Stimulated activated CD4-positive, alpha-beta T cell treated with anti-CD3 and anti-CD28 coated beads, Interleukin-12 subunit alpha, Interleukin-12 subunit beta, amount 100 ng/mL, for 4 hours (primary cell): ENCODE results near the gene TPCN2.
"Not testable (repeated sequence)": the region's sequence is repeated elsewhere in the genome, so short reads cannot be mapped to it uniquely, and the experiment has no call there.

Experiments used
- DNase-seq: peaks from one replicate; pipeline ENCODE4 v3.0.0-alpha.2; 2020

TPCN2 gene

DNA sequence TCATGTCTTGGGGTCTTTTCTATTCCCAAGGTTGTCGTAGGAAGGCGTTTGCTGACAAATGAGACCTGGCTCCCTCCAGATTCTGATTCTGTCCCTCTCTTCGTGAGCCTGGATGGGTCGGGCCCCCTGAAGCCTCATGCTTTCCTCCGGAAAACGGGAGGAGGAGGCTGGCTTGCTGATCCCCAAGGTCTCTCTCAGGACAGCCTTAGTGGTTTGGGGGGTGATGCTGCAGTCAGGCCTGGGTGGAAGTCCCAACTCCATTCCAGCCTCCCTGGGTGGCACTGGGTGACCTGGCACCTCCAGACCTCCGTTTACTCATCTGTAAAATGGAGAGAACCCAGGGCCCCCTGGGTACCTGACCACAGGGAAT, 83.6 kb downstream of the TPCN2 start:
- no peak for DNase-seq

DNA sequence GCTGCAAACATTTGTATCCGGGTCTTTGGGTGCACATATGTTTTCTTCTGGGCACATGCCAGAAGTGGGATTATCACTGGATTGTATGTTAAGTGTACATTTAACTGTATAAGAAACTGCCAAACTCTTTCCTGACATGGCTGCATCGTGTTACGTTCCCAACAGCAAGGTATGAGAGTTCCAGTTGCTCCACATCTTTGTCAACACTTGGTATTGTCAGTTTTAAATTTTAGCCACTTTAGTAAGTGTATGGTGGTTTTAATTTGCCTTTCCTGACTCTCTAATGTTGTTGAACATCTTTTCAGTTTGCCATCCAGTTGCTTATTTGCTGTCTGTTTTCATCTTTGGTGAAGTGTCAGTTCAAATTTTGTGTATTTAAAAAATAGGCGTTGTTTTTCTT, 84.5 kb downstream of the TPCN2 start:
- DNase-seq, result no peak

DNA sequence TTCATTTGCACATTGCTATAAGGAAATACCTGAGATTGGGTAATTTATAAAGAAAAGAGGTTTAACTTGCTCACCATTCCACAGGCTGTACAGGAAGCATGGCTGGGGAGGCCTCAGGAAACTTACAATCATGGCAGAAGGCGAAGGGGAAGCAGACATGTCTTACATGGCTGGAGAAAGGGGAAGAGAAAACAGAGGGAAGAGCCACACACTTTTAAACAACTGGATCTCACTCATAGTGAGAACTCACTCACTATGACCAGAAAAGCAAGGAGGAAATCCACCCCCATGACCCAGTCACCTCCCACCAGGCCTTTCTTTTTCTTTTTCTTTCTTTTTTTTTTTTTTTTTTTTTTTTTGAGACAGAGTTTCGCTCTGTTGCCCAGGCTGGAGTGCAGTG, 85.5 kb downstream of the TPCN2 start:
- not testable (repeated sequence) for DNase-seq

DNA sequence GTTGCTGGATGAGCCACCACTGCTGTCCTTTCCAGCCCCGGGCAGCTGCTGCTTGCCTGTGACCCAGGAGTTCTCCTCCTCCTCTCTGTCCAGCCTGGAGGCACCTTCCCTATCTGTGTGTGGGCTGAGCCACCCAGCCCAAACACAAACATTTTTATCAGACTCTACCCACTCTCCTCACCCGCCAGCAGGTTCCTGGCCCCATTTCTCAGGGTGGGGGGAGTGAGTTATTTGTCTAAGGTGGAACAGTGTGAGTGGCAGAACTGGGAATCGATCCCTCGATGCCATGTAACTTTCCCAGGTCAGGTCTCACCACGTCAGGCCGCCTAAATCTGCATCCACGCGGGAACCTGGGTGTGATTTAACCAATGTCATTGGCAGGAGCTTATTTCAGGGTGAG, 86.2 kb downstream of the TPCN2 start:
- DNase-seq, result no peak

DNA sequence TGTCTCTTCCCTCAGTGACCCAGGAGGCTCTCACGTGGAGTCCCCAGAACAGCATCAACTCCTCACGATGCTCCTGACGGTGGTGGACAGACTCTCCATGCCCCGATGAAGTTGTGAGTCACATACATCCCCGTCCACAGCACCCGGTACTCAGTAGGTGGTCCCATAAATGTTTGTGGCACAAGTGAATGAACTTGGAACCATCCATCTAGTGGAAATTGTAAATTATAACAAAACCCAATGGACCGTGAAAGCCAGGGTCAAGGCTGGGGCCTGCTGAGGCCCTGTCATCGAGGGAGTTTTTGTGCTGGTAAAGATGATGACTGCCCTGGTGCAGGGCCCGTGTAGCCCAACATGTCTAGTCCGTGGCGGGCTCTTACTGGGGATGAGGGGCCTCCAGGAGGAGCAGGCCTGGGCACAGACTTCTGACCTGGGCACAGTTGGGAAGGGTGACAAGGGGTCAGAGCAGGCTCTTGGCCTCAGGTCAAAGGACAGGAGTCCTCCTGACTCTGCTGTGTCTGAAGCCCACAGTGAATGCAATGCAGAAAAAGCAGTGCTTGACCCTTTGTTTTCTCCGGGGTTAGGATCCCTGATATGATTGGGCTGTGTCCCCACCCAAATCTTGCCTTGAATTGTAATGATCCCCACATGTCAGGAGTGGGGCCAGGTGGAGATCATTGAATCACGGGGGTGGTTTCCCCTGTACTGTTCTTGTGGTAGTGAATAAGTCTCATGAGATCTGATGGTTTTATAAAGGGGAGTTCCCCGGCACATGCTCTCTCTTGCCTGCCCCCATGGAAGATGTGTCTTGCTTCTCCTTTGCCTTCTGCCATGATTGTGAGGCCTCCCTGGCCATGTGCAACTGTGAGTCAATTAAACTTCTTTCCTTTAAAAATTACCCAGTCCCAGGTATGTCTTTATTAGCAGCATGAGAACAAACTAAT, 87.0 kb downstream of the TPCN2 start:
- no peak for DNase-seq

DNA sequence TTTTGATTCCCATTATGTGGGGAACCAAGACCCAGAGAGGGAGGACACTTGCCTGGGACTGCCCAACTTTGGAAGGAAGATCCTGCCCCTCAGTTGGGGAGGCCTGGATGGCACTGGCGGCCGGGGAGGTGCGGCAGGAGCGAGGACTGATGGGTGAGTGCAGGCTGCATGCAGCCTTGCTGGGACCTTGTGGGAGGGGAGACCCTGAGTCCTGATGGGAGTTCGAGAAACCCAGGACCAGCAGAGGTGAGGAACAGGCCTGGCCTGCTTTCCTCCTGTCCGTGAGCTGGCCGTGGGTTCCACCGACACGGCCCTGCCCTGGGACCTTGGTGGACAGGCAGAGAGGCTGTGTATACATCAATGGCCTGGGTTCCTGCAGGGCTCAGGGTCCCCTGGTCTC, 87.7 kb downstream of the TPCN2 start:
- DNase-seq, result no peak

DNA sequence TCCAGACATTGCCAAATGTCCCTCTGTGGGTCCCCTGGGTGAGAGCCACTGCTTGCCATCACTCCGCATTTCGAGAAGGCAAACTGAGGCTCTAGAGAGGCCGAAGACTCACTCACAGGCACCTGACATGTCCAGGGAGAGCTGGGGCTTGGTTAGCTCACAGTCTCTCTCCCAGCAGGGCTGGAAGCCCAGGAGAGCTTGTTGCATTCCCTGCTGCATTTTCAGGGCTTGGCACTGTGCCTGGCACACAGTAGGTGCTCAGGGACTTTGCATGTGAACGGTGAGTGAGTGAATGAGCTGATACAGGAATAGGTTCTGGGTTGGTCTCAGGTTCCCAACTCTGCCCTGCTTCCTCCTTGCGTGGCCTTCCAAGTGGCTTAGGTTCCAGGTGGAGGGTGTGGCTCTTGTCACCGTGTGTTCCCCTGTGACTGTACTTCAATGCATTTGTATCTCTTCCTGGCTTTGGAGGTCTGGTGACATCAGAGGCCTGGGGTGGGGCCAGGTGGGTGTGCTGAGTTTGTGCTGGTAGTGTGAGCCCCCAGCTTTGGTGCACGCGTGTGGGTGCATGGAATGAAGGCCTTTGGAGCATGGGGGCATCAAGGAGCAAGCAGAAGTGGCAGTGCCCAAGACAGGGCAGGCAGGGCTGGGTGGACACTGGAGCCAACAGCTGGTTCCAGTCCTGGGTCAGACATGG, 88.6 kb downstream of the TPCN2 start:
- no peak for DNase-seq

DNA sequence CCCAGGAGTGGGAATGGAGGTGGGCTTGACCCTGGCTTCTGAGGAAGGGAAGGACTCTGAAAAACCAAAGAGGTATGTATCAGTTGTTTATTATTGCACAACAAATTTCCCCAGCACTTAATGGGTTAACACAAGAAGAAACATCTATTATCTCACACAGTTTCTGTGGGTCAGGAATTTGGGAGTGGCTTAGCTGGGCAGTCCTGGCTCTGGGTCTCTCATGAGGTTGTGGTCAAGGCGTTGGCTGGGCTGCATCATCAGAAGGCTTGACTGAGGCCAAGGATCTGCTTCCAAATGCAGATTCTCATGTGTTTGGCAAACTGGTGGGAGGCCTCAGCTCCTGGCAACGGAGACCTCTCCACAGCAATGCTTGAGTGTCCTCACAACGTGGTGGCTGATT, 89.5 kb downstream of the TPCN2 start:
- no peak for DNase-seq

DNA sequence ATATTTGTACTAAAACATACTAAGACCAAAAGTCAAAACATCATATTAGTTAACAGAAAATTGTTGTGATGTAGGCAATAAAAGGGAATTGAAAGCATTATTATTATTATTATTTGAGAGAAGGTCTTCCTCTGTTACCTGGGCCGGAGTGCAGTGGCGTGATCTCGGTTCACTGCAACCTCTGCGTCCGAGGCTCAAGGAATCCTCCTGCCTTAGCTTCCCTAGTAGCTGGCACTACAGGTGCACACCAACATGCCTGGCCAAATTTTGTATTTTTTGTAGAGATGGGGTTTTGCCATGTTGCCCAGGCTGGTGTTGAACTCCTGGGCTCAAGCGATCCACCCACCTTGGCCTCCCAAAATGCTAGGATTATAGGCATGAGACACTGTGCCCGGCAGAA, 91.4 kb downstream of the TPCN2 start:
- DNase-seq, result not testable (repeated sequence)

DNA sequence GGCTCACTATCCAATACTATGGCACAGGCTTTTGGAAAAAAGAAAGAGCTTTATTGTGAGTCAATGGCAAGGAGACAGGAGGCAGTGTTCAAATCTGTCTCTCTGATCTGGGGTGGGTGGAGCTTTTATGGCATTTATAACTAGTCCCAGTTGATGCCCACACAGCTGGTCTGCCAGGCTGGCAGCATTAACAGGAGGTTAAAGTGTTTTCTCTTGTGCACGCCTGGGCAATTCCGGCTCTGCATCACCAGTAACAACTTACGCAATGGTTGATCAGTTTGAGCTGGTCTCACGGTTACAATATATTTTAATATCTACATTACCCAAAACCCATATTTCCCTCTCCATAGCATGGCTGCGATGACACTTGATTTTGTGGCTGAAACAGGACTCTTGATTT, 91.9 kb downstream of the TPCN2 start:
- no peak for DNase-seq

DNA sequence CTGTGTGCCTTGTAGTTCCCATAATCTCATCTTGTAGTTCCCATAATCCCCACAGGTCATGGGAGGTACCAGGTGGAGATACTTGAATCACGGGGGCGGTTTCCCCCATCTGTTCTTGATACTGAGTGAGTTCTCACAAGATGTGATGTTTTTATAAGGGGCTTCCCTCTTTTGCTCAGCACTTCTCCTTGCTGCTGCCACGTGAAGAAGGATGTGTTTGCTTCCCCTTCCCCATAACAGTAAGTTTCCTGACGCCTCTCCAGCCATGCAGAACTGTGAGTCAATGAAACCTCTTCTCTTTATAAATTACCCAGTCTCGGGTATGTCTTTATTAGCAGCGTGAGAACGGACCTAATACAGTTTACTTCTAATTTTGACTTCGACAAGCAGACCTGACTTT, 93.0 kb downstream of the TPCN2 start:
- no peak for DNase-seq

DNA sequence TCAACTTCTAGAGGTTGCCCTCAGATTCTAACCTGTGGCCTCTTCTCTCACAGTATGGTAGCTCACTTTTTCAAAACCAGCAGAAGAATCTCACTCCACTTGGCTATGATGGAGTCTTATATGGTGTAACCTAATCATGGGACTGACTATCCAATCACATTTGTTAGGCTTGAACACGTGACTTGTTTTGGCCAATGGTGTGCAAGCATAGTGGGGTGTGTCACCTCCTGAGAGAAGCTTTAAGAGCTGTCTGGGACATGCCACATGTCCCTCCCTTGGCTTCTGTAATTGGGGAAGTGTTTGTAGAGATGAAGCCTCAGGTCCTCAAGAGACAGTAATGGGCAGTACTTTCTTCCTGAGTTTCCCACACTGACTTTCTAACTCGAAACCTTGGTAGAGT, 94.2 kb downstream of the TPCN2 start:
- DNase-seq, result no peak

DNA sequence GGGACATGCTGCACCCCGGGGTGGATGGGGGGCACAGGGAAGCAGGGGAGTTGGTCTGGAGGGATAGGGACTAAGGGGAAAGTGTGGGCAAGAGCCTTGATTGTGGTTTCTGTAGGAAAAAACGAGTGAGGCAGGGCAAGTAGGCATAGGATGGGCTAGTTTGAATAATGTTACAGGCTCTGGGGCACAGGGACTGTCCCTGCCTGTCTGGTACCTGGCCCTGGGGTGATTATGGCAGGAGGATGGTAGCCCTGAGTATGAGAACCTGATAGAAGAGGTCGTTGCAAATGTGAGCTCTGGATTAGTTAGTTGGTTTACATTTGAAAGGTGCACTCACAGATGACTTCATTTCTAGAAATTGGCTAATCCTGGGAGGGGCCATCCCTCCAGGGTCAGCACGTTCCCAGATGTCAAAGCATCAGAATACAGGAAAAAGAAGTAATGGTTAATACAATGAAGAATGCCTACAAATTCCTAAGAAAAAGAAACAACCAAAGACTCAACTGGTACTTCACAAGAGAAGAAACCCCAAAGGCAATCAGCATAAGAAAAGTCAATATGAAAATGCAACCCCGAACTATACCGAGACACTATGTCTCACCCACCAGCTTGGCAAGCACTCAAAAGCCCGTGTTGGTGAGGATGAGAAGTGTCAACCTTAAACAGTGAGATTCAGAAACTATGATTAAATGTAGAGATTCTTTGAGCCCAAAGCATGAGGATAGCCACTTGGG, 95.8 kb downstream of the TPCN2 start:
- DNase-seq, result no peak

DNA sequence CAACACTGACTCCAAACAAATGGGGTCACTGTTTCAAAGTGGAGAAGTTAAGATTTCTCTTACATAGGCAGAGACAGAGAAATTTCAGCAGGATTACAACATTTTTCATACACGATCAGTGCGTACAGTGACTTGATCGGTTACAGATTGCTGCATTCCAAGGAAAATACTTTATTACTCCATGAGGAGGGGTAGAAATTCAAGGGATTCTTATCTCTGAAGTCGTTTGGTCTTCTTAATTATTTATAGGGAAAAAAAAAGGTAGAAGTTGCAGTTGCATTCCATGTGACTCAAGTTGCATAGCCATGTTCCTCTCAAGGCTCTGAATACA, 96.3 kb downstream of the TPCN2 start:
- DNase-seq, result no peak

DNA sequence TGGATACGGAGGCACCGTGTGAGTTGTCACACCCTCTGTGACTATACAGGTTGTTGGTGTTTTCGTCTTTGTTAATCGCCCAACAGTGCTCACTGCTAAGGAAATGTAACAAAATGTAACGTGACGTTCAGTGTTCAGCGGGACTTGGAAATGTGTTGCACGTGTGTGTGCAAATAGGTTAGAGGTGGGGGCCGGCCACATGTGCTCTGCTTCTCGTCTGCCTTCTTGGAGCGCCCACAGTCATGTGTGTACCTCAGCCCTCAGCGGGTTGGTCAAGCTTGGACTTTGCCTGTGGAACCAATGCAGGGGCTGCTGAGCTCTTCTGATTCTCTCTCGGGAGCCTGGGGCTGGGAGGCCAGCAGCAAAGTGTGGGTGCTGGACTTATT, 99.6 kb downstream of the TPCN2 start:
- DNase-seq, result no peak

DNA sequence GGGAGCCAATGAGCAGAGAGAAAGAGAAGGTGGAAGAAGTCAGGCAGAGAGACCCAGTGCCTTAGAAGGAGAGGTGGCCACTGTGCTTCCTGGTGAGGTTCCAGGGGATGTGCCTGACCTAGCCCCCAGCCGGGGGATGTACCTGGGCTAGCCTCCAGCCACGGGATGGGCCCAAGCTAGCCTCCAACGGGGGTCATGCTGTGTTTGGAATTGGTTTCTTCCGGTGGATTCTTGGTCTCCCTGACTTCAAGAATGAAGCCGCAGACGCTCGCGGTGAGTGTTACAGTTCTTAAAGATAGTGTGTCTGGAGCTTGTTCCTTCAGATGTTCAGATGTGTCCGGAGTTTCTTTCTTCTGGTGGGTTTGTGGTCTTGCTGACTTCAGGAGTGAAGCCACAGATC, 100.1 kb downstream of the TPCN2 start:
- DNase-seq, result no peak

DNA sequence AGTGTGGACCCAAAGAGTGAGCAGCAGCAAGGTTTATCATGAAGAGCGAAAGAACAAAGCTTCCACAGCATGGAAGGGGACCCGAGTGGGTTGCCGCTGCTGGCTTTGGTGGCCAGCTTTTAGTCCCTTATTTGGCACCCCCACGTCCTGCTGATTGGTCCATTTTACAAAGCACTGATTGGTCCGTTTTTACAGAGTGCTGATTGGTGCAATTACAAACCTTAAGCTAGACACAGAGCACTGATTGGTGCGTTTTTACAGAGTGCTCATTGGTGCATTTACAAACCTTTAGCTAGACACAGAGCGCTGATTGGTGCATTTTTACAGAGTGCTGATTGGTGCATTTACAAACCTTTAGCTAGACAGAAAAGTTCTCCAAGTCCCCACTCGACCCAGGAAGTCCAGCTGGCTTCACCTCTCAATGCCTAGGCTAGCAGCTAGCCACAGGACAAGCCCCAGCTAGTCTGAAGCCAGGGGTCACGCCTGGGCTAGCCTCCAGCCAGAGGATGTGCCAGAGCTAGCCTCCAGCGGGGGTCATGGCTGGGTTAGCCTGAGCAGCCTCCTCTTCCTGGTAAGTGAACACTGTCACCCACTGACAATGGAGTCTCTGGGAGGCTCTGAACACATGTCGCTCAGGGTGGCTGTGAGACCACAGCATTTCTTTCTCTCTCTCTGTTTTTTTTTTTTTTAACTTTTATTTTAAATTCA, 100.8 kb downstream of the TPCN2 start:
- not testable (repeated sequence) for DNase-seq

DNA sequence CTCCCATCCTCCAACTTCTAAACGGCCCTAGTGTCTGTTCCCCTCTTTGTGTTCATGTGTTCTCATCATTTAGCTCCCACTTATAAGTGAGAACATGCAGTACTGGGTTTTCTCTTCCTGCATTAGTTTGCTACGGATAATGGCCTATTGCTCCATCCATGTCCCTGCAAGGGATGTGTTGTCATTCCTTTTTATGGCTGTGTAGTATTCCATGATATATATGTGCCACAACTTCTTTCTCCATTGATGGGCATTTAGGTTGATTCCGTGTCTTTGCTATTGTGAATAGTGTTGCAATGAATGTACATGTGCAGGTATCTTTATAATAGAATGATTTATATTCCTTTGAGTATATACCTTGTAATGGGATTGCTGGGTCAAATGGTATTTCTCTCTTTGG, 101.4 kb downstream of the TPCN2 start:
- DNase-seq, result no peak

DNA sequence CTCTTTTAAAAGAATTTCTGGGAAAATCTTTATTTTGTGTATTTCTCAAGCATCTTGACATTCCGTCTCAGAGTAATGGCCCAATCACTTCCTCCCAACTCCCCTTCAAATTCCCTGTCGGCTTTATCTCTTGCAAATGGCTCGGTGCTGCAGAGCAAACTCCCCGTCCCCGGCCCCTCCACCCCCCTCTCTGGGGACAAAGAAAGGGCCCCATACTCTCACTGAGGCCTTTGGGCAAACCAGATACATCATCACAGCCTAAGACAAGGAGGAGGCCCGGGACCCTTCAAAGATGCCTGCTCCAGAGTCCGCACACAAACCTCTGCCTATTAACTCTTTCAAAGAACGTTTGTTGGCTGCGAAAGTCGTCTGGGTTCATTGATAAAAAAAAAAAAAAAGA, 103.1 kb downstream of the TPCN2 start:
- DNase-seq, result no peak

DNA sequence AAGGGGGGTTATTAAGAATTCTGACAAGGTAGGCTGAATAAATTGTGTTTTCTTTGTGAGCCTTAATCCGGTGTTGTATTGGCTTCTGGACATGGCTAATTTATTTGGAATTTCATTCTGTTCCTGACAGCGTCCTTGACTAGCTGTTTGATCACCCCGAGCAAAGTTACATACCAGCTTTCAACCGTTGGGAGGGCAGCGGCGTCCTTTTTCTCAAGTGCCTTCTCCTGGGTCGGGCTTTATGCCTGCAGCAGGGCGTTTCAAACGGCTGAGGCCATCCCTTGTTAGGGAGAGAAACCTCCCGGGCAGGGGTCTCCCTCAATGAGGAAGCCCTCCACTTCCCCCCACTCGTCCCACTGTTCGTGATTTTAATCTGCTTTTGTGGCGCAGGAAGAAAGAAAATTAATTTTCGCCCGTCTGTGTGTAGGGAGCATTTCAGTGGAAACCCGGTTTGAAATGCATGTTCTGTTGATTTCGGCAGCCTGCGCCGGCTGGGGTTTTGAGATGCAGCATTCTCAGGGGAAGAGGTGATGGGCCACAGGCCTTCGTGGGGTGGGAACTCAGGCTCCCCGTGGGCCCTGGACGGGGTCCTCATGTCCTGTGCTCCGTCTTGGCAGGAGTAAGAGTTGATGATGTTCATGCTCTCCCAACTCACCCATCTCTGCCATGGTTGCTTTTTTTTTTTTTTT, 104.1 kb downstream of the TPCN2 start:
- DNase-seq, result no peak

DNA sequence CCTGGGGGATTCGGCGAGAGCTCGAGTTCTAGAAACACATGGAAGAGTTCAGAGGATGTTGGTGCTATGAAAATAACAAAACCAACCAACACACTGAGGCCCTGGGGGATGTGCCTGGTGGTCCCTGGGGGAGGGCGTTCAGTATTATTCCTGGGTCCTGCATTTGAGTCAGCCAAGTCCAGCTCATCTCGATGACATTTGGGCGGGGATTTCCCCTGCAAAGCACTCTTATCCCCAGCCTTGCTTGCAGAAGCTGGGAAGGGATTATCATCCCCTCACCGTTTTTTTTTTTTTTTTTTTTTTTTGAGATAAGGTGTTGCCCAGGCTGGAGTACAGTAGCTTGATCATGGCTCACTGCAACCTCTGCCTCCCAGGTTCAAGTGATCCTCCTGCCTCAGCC, 104.9 kb downstream of the TPCN2 start:
- no peak for DNase-seq

DNA sequence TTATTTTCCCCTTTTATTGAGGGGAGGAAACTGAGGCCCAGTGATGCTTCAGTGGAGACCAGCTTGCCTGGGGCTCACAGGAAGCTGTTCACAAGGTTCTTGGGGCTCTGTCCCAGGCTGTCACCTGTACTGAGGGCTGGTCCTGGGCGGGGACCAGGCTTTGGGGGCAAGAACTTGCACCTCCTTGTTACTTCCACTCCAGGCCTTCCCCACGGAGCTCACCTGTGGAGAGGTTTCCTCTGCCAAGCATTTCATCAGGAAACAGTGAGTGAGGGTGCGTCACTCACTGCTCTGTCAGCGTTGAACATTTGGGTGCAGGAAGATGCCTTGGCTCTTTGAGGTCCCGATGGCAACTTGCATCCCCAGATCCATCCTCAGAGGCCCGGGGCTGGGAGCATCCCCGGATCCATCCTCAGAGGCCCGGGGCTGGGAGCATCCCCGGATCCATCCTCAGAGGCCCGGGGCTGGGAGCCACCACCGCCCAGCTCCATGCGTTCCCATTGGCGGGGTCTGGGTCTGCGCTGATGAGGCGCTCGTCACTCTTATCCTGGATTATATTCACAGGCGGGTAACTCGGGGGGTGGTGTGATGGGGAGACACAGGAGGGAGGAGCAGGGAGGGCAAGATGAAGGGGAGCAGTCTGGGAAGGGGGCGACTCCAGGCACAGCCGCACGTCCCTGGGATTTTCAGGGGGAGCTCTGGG, 105.6 kb downstream of the TPCN2 start:
- DNase-seq, result no peak
